Measurements from ENCODE around the gene SCARB1. TPM values are rescaled to one million over a fixed set of nuclear protein-coding genes. Genes with fewer than 3 reads are reported as not detected.

SCARB1 gene
- total RNA-seq, 1 experiment from 2014 or later = 68.3 TPM

GRCh38 chr12:124835656-124836410 lies 27.8 kb downstream of the SCARB1 start:
- no peak overlapping the region for H3K4me3 Mint-ChIP-seq
- 0 out of 2 replicates have a peak overlapping the region, but pooled peaks have one; percentile 39 for H3K27ac Mint-ChIP-seq
- ChIA-PET POLR2A (no interaction called here), CTCF (interaction anchor here (3.4 kb wide), 1 partner anchor 64 kb away, joined by 17 read pairs; no protein-coding TSS in a partner anchor)
- no peaks in the 10 kb centered on the region for H3K9me3 Mint-ChIP-seq
- ATAC-seq (no peak), DNase-seq (ENCODE audit: low spot score) (no peak)
- H3K27me3 Mint-ChIP-seq (ENCODE audit: low read depth) = no peaks in the 10 kb centered on the region
- TF ChIP-seq ATF6 (CRISPR knock-in tag; IDR thresholded peaks at IDR 0.05) (no peak), NR2C2 (CRISPR knock-in tag; IDR thresholded peaks at IDR 0.05) (no peak), SOX15 (CRISPR knock-in tag; IDR thresholded peaks at IDR 0.05) (no peak), FOXK1 (CRISPR knock-in tag; IDR thresholded peaks at IDR 0.05) (no peak), NFE2L1 (CRISPR knock-in tag; IDR thresholded peaks at IDR 0.05) (no peak), USF1 (CRISPR knock-in tag; IDR thresholded peaks at IDR 0.05) (no peak), PRRX2 (CRISPR knock-in tag; IDR thresholded peaks at IDR 0.05) (no peak), SP1 (CRISPR knock-in tag; conservative IDR thresholded peaks at IDR 0.05) (no peak), GTF2I (CRISPR knock-in tag; conservative IDR thresholded peaks at IDR 0.05) (no peak), NFATC4 (CRISPR knock-in tag; IDR thresholded peaks at IDR 0.05) (no peak)
- peaks cover 45% of the 10 kb centered on the region for H3K4me1 Mint-ChIP-seq
- H3K36me3 Mint-ChIP-seq = 0 out of 2 replicates have a peak, but pooled peaks cover 3% of the 10 kb centered on the region

- no peaks in the 10 kb centered on the region for H3K27me3 Mint-ChIP-seq (ENCODE audit: low read depth)
- ATAC-seq = no peak
- POLR2A ChIA-PET = no interaction called here
These were observed 28.8 kb downstream of the SCARB1 start for GRCh38 chr12:124834822-124835221.

More at GRCh38 chr12:124834822-124835221, 28.8 kb downstream of the SCARB1 start:
- CTCF ChIA-PET = interaction anchor here (3.4 kb wide), 1 partner anchor 65 kb away, joined by 17 read pairs; no protein-coding TSS in a partner anchor
- no peak for TF ChIP-seq ZNF219 (CRISPR knock-in tag; IDR thresholded peaks at IDR 0.05; ENCODE audit: borderline replicate concordance)
- TF ChIP-seq IRF1 (CRISPR knock-in tag; IDR thresholded peaks at IDR 0.05) = no peak
- no peak for TF ChIP-seq PREB (CRISPR knock-in tag; IDR thresholded peaks at IDR 0.05; ENCODE audit: borderline replicate concordance)
- no peak for TF ChIP-seq TEAD1 (CRISPR knock-in tag; IDR thresholded peaks at IDR 0.05)
- TF ChIP-seq SP1 (CRISPR knock-in tag; conservative IDR thresholded peaks at IDR 0.05) = no peak
- TF ChIP-seq USF1 (CRISPR knock-in tag; IDR thresholded peaks at IDR 0.05) = no peak
- TF ChIP-seq ATF1 (CRISPR knock-in tag; IDR thresholded peaks at IDR 0.05) = no peak
- TF ChIP-seq AFF4 (CRISPR knock-in tag; IDR thresholded peaks at IDR 0.05; ENCODE audit: borderline replicate concordance) = no peak
- TF ChIP-seq RELA (CRISPR knock-in tag; IDR thresholded peaks at IDR 0.05; ENCODE audit: borderline replicate concordance) = no peak
- Mint-ChIP-seq H3K4me3 (no peak overlapping the region), H3K36me3 (peaks cover 5% of the 10 kb centered on the region; the same call in 1 of the 2 replicates), H3K27ac (no peak overlapping the region; the same call in 1 of the 2 replicates), H3K9me3 (peaks cover 6% of the 10 kb centered on the region), H3K4me1 (peaks cover 45% of the 10 kb centered on the region)
- no peak for DNase-seq (ENCODE audit: low spot score)

All from WTC11 (cell line).